Stimulated activated memory B cell treated with anti-CD40 and anti-IgM and Interleukin-4, amounts not matched to agents 10 μg/mL and 1 μg/mL and 100 μg/mL, for 72 hours (primary cell): ENCODE data around the gene IL34.

Source experiments
- ATAC-seq: fragments of 150-1000 bp; cut with Tn5 transposase; 2 replicates; pipeline ENCODE4 v1.10.0; 2021
- H3K27ac Mint-ChIP-seq: one replicate; pipeline ENCODE4 v1.8.0; 2022; ENCODE audit warnings: mild to moderate bottlenecking, mixed read lengths
- H3K27me3 Mint-ChIP-seq: one replicate; pipeline ENCODE4 v1.8.0; 2022; ENCODE audit warnings: mixed read lengths
- H3K36me3 Mint-ChIP-seq: one replicate; pipeline ENCODE4 v1.8.0; 2022; ENCODE audit warnings: mixed read lengths
- H3K4me1 Mint-ChIP-seq: one replicate; pipeline ENCODE4 v1.8.0; 2022; ENCODE audit warnings: mixed read lengths
- H3K4me3 Mint-ChIP-seq: one replicate; pipeline ENCODE4 v1.8.0; 2022; ENCODE audit warnings: mild to moderate bottlenecking, moderate library complexity, mixed read lengths
- H3K9me3 Mint-ChIP-seq: one replicate; pipeline ENCODE4 v1.8.0; 2022; ENCODE audit warnings: mixed read lengths

Gene IL34

DNA sequence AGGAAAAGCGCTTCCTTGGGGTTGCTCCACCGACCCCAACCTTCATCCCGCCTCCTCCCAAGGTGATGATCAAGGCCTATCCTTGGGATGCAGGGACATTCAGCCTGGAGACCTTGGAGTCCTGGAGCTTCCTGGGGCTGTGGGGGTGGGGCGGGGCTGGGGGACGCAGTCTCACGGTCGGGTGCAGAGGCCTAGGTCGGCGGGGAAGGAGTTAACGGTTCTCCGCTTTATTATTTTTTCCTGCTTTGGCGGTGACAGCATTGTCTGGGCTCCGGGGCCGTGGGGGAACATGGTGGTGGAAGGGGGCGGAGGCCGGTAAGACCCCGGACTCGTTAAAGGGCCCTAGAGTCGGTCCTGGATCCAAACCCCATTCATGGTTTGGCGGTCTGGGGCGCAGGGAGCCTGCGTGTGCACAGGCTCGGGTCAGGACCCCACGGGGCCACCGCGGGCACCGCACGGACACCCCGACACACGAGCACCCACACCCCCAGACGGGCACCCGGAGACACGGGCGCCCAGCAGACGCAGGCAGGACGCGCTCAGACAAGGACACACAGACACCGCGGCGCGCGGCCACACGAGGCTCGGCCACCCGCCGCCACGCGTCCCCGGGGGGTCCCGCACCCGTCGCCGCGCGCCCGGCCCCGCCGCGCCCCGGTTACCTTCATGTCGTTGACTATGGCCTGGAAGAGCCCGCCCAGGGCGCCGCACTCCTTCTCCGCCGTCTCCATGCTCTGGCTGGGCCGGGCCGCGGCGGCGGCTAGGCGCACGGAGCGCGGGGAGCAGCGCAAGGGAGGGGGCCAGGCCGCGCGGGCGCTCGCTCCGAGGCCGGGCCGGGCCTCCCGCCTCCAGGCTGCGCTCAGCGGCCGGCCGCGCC lies 38.9 kb downstream of the IL34 start:
- no peak for ATAC-seq
- Mint-ChIP-seq H3K4me1 (peaks cover 5% of the 10 kb centered on the region), H3K4me3 (peak overlapping the region; percentile 38), H3K9me3 (no peaks in the 10 kb centered on the region), H3K36me3 (peaks cover 11% of the 10 kb centered on the region), H3K27me3 (no peaks in the 10 kb centered on the region), H3K27ac (no peak overlapping the region)

DNA sequence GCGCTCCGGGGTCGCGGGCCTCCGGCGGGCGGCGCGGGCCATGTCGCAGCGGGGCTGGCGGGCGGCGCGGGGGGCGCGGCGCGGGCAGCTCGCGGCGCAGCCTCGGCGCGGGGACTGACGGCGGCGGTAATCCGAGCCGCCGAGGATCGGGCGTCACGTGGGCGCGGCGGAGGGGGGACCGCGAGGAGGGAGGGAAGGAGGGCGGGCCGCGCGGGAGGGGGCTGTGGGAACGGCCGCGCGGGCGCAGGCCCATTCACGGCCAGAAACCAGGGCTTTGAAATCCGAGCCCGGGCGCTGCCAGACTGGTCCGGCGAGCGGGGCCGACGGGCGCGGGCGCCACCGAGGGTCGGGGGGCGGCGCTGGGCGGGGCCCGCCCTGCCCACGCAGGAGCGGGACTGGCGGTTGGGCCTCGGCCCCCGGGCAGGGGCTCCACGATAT lies 39.6 kb downstream of the IL34 start, which contains the start of gene MTSS2:
TSS of gene MTSS2 (minus strand) at position 116 of the 438 bp plus-strand sequence. CDS start 262 bp downstream, outside the sequence.
- Mint-ChIP-seq H3K27me3 (no peaks in the 10 kb centered on the region), H3K9me3 (no peaks in the 10 kb centered on the region), H3K4me3 (peak within 1 kb of the TSS; percentile 44), H3K27ac (no peak within 1 kb of the TSS), H3K36me3 (peaks cover 11% of the 10 kb centered on the region), H3K4me1 (peaks cover 5% of the 10 kb centered on the region)
- ATAC-seq: peak; percentile 3

DNA sequence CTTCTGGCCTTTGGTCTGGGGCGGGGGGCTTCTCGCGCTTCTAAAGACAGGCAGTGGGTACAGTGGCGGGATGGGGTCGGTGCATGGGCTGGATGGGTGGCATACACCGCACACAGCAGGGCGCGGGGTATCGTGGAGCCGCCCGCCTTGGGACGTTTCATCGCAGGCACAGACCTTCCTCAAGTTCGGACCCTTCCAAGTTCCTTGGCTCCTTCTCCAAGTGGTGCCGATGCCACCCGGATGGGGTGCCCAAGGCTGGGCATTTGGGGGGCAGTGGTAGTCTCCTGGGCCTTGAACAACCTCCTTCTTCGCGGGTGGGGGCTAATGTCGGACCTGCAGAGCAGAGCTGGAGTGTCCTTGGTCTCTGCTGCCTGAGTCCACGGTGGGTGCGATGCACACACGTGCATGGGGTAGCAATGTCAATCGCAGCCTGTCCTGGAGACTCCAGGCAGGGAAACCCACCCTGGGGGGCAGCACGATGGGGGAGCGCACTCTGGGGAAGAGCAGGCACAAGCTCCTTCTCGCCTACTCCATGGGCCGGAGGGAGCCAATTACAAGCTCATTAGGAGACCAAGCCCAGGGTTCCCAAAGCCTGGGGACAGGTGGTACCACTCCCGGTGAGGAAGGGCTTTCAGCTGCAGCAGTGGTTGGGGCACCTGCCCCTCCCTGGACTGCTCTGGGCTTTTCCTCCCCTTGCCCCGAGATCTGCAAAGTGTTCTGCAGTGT lies 40.2 kb downstream of the IL34 start:
- Mint-ChIP-seq H3K27me3 (no peaks in the 10 kb centered on the region), H3K4me3 (peak overlapping the region; percentile 44), H3K36me3 (peaks cover 11% of the 10 kb centered on the region), H3K27ac (no peak overlapping the region), H3K4me1 (peaks cover 5% of the 10 kb centered on the region), H3K9me3 (no peaks in the 10 kb centered on the region)
- ATAC-seq: peak; percentile 17

DNA sequence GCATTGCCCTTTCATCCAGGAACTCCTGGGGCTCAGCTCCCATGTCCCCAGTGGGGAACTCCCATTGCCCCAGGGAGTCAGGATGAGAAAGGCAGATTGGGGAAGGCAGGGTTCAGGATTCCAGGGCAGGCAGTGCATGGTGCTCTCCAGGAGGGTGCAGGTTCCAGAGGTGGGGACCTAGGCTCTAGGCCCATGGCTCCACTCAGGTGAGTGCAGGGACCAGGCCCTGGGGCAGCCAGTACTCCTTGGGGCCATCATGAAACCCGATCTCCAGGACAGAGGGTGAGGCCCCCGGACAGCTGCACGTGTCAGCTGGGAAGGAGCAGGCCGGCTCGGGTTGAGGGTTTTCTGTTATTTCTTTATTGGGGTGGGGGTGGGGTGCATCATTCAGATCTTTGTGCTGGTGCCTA lies 40.7 kb downstream of the IL34 start:
- Mint-ChIP-seq H3K4me3 (no peak overlapping the region), H3K4me1 (peaks cover 5% of the 10 kb centered on the region), H3K36me3 (peaks cover 11% of the 10 kb centered on the region), H3K27me3 (no peaks in the 10 kb centered on the region), H3K9me3 (no peaks in the 10 kb centered on the region), H3K27ac (no peak overlapping the region)
- peak; percentile 1 for ATAC-seq

DNA sequence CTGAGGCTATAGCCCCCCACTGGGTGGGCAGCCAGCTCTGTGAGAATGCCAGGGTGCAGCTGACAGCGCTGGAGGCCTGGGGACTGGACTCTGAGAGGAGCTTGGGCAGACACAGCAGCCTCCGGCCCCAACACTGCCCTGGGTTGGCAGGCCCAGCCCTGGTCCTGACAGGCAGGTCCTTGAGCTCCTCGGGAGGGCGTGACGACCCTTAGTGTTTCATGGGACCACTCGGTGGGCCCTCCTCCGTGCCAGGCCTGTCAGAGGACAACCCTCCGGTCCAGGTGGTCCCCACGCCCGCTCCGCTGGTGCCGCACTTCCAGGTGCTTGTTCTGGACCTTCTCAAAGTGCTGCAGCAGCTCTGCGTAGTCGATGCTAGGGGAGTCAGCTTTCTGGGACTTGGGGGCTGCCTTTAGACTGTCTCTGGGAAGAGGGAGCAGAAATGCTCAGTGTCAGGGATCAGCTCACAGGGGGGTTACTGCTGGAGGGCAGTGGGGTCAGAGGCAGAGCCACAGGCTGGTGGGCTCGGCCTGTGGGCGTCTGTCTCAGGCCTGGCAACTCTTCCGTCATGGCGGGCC lies 41.4 kb downstream of the IL34 start:
- H3K27ac Mint-ChIP-seq: no peak overlapping the region
- peaks cover 5% of the 10 kb centered on the region for H3K4me1 Mint-ChIP-seq
- H3K4me3 Mint-ChIP-seq: no peak overlapping the region
- ATAC-seq: no peak
- H3K36me3 Mint-ChIP-seq: peaks cover 12% of the 10 kb centered on the region
- no peaks in the 10 kb centered on the region for H3K9me3 Mint-ChIP-seq
- H3K27me3 Mint-ChIP-seq: no peaks in the 10 kb centered on the region

DNA sequence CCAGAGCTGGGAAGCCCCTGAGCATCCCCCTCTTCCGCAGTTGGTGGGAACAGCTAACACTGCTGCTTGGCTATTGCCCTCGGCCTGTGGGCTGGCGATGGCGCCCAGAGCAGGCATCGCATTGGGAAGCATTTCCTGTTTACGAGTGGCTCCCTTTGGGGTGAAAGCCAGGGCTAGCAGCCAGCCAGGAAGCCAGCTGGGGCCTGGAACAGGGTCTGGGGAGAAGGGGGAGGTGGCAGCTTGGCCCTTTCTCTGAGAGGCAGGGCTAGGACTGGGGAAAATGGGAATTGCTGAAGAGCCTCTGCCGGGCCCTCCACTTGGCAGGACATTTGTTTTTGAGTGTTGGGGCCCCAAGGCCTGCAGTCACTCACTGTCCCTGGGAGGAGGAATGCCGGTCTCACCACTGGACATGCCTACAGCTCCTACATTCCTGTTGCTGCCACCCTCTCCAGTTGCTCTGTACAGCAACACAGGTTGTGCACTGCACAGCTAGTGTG lies 41.9 kb downstream of the IL34 start:
- H3K36me3 Mint-ChIP-seq: peaks cover 18% of the 10 kb centered on the region

DNA sequence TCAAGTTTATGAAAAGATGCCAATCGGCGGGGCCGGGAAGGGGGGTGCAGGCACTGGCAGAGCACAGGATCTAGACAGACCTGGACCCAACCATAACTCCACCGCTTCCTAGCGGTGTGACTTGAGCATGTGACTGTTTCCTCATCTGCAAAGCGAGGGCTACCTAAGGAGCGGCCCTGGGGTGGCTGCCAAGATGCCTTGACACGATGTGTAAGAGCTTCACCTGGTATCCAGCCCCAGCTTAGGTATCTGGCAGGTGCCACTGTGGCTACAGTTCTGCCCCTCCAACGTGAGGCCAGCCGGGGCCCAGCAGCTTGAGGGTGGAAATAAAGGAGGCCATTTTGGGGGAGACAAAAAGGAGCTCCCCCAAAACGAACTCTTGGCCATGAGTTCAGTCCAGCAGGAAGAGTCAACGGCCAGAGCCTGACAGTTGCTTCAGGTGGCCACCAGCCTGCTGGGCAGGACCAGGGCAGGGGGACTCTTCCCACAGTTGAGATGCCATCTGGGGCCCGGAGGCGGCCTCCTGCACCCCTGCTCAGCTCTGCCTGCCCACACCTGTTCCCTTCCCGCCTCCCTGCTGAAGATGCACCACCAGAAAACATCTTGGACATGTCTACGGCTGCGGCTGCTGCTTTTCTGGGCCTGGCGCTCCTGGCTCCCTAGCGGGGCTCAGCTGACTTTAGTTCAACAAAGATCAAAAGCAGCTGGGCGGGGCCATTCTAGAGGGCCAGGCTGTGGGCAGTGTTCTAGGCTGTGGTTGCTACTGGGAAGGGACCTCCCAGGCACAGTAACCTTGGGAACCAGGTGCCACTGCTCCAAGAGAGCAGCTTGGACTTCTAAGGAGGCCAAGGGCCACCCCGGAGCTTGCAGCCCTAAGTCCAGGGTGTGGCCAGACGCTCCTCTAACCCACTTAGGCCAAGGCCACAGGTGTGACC lies 42.9 kb downstream of the IL34 start:
- H3K27ac Mint-ChIP-seq: no peak overlapping the region
- H3K9me3 Mint-ChIP-seq: no peaks in the 10 kb centered on the region
- peaks cover 20% of the 10 kb centered on the region for H3K36me3 Mint-ChIP-seq
- no peaks in the 10 kb centered on the region for H3K27me3 Mint-ChIP-seq
- no peak for ATAC-seq
- no peak overlapping the region for H3K4me3 Mint-ChIP-seq
- peaks cover 5% of the 10 kb centered on the region for H3K4me1 Mint-ChIP-seq

More for the DNA sequence above, 41.9 kb downstream of the IL34 start:
- Mint-ChIP-seq H3K27me3 (no peaks in the 10 kb centered on the region), H3K27ac (no peak overlapping the region), H3K9me3 (no peaks in the 10 kb centered on the region), H3K4me1 (peaks cover 5% of the 10 kb centered on the region), H3K4me3 (no peak overlapping the region)
- ATAC-seq: no peak

DNA sequence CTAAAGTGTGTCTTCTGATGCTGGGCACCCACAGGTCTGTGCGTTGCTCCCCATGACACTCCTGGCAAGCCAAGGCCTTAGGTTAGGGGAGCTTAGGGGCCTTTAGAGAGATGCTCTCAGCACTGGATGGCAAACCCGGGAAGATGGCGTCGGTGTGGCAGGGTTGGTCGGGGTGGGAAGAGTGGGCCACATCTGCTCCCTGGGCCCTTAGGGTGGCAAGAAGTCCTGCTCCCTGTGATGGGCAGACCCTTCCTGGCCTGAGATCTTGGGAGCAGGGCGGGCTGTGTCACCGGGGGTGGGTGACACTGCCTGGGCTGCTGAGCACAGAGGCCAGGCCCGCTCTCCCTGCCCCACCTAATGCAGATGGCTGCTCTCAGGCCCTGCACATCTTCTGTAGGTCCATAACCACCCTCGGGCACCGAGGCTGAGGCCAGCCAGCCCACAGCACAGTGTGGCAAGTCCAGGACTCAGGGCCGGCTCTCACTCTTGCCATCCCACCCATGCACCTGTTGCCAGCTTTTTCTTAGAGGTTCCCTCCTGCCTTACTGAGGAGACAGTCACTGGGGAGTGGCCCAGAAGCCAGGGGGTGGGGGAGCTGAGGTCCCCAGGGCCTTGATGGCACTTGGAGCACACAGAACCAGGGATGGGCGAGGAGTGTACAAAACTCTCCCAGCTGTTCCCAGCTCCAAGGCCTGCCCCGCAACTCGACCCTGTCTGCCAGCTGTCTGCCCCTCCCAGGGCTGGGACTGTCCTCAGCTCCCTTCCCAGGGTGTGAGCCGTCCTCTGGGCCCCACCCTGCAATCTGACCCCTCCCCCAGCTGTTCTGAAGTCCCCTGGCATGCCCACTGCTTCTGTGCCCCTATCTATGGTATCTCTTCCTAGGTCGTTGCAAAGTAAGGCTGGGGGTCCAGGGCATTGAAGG lies 43.9 kb downstream of the IL34 start:
- H3K27me3 Mint-ChIP-seq: no peaks in the 10 kb centered on the region
- no peak overlapping the region for H3K27ac Mint-ChIP-seq
- no peak overlapping the region for H3K4me3 Mint-ChIP-seq
- H3K4me1 Mint-ChIP-seq: peaks cover 5% of the 10 kb centered on the region
- H3K36me3 Mint-ChIP-seq: peaks cover 22% of the 10 kb centered on the region
- no peaks in the 10 kb centered on the region for H3K9me3 Mint-ChIP-seq
- no peak for ATAC-seq

DNA sequence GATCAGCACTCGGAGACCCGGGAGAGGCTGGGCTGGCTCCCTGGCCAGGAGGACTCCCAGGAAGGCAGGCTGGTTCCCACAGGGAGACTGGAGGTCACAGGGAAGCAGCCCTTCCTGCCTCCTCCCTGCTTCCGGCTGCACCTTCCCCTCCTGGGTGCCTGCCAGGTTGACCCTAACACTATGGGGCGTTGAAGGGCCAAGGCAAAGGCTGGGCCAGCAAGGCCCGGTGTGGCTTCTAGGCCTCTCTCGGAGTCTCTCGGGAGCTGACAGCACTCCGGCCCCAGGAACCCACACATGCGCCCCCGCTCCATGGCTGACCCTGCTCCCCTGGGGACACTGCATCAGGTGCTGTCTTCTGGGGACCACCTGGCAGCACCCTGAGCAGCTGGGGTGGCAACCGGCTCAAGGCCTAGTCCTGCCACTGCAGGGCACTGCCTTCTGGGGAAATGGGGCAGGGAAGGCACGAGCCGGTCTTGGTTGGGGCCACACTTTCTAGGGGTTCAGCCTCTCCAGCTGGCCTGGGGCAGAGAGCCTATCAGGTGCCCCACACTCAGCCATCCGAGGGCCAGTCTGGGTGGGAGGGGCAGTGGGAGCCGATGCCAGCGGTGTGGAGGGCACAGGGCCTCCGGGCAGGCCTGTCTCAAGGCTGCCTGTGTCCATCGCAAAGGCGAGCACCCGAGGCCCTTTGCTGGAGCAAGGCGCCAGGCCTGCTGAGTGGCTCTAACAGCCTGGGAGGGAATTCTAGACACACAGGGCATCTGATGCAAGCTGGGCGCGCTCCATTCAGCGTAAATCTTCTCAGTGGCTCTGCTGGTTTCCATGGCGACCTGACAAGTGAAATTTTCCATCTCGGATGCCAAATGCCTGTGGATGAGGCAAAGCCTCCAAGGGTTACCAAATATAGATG lies 45.1 kb downstream of the IL34 start:
- Mint-ChIP-seq H3K36me3 (peaks cover 29% of the 10 kb centered on the region), H3K4me3 (no peak overlapping the region), H3K4me1 (peaks cover 3% of the 10 kb centered on the region), H3K27me3 (no peaks in the 10 kb centered on the region), H3K9me3 (no peaks in the 10 kb centered on the region), H3K27ac (no peak overlapping the region)
- ATAC-seq: no peak

DNA sequence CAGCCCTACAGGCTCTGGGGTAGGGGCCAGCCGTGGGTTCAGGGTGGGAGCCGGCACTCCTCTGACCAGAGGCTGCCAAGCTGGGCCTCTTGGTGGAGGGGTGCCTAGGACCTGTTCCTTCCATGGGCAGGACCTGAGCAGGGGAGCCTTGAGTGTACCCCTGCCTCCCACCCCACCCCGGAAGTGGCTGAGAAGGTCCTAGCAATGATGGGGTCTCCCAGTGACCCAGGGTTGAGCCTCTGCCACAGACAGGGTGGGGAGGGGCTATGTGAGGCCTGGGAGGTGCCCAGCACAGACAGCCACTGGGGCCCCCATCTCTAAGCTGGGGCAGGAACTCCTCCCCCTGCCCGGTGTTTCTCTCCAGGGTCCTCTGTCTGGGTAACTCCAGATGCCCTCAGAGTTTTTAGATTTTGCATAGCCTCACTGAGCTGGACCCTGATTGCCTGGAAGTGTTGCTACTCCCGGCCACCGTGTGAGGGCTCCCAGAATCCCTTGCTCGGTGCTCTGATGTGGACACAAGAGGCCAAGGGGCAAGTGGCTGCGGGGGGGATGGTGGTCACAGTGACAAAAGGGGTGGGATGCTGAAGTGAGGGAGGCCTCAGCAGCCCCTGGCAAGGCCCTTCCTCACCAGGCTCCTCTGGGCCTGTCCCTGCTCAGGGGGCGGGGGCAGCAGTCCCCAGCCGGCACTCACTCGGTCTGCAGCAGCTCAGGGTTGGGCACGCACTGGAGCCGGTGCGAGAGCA lies 45.9 kb downstream of the IL34 start:
- Mint-ChIP-seq H3K4me3 (no peak overlapping the region), H3K27ac (no peak overlapping the region), H3K4me1 (no peaks in the 10 kb centered on the region), H3K9me3 (no peaks in the 10 kb centered on the region), H3K27me3 (no peaks in the 10 kb centered on the region), H3K36me3 (peaks cover 27% of the 10 kb centered on the region)
- ATAC-seq: no peak

DNA sequence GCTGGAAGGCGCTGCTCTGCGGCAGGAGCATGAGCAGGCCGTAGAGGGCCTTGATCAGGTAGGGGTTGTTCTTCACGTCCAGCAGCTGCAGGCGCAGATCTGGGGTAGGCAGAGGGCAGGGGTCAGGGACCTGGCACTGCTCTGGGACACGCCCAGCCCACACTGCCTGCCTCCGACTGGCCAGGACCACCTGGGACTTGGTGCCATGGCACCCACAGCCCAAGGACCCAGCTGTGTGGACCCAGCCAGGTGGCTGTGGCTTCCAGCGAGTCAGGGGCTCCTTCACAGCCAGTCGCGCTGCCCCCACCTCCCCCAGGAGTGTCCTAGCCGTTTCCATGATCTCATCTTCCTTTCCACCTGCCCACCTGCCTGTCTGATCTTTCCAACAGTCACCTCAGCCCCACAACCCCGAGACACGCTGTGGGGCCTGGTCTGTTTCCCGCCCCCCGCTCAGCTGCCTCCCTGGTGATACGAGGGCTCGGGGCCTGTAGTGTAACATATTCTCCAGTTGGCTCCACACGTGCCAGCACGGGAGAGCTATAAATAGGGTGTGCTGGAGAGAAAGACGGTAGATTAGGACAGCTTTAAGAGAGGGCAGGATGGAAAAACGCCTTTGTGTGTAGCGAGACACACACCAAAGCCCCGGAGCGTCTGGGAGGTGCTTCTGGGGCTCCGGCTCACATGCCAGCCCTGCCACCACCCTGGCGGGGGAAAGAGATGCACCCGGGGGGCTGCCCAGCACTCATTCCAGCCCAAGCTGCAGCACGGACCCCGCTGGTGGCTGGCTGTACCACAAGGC lies 46.7 kb downstream of the IL34 start:
- H3K27me3 Mint-ChIP-seq: no peaks in the 10 kb centered on the region
- H3K27ac Mint-ChIP-seq: no peak overlapping the region
- H3K36me3 Mint-ChIP-seq: peaks cover 27% of the 10 kb centered on the region
- no peak for ATAC-seq
- no peaks in the 10 kb centered on the region for H3K9me3 Mint-ChIP-seq
- no peak overlapping the region for H3K4me3 Mint-ChIP-seq
- no peaks in the 10 kb centered on the region for H3K4me1 Mint-ChIP-seq
